Uterus (tissue), 2 donors: ENCODE data around the gene SGF29.

Experiments
- POLR2A ChIP-seq, 2 donors: fragments of 450-650 bp; IDR thresholded peaks; one replicate each; pipeline ENCODE4 v1.6.1; 2016; ENCODE audit warnings: antibody characterized with exemption in 2 of 2, mild to moderate bottlenecking in 1 of 2, moderate library complexity in 1 of 2
- TF ChIP-seq, protein P1 (sequence below), 4 experiments: fragments of 200-600 bp in 2 of 4; fragments of 450-650 bp in 2 of 4; sonication (generic) in 2 of 4; IDR thresholded peaks; one replicate each; pipeline ENCODE4 v1.5.1; 2016 to 2019; ENCODE audit warnings: antibody characterized with exemption in 4 of 4, mild to moderate bottlenecking in 2 of 4, moderate library complexity in 1 of 4

DNA sequence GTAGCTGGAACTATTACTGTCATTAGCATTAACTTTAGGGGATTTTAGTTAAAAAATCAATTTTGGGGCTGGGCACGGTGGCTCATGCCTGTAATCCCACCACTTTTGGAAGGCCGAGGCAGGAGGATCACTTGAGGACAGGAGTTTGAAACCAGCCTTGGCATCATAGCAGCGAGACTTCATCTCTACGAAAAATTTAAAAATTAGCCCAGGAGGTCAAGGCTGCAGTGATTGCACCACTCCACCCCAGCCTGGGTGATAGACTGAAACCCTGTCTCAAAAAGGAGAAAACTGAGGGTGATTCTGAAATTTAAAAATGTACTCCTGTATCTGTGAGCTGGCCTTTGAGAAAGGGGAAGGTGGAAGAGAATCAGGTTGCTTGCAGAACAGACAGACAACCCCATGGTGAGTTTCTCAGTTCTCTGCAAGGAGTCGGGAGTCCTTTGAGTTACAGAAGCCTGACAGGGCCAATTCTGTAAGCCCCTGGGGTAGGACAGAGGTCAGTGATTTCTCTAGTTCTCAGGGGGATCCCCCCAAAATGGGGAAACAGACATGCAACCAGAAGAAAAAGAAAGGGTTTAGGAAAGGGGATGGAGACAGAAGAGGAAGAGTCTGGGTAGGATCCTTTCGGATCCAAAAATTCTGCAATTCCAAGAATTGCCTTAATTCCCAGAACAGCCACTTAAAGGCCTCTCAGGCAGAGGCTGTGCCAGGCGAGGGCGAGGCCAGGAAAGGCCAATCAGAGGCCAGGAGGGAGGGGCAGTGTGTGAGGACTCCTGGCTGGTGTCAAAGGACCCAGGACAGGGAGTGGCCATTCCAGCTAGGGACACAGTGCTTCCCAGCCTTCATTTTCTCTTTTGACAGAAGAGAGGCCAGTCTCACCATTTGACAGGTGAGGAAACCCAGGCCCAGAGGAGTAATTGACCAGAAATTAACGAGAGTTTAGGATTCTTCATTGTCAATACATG, 21.7 kb upstream of the SGF29 start:
- TF ChIP-seq POLR2A (IDR thresholded peaks at IDR 0.05): peak in 1 of 2 donors; percentile 33
- TF ChIP-seq, protein P1, sequence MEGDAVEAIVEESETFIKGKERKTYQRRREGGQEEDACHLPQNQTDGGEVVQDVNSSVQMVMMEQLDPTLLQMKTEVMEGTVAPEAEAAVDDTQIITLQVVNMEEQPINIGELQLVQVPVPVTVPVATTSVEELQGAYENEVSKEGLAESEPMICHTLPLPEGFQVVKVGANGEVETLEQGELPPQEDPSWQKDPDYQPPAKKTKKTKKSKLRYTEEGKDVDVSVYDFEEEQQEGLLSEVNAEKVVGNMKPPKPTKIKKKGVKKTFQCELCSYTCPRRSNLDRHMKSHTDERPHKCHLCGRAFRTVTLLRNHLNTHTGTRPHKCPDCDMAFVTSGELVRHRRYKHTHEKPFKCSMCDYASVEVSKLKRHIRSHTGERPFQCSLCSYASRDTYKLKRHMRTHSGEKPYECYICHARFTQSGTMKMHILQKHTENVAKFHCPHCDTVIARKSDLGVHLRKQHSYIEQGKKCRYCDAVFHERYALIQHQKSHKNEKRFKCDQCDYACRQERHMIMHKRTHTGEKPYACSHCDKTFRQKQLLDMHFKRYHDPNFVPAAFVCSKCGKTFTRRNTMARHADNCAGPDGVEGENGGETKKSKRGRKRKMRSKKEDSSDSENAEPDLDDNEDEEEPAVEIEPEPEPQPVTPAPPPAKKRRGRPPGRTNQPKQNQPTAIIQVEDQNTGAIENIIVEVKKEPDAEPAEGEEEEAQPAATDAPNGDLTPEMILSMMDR (IDR thresholded peaks at IDR 0.05): no peak
